Sigmoid colon (tissue), 4 donors: ENCODE measurements around the gene RBM17.

Source experiments
- EP300 ChIP-seq, 4 donors: sonication (generic); formaldehyde crosslinking; IDR thresholded peaks; one replicate each; pipeline ENCODE4 v1.6.1; 2017; ENCODE audit warnings: antibody characterized with exemption in 4 of 4
- POLR2A ChIP-seq, 2 donors: fragments of 450-650 bp; IDR thresholded peaks; one replicate each; pipeline ENCODE4 v1.6.1; 2016; ENCODE audit warnings: antibody characterized with exemption in 2 of 2, mild to moderate bottlenecking in 2 of 2, moderate library complexity in 2 of 2
- POLR2AphosphoS5 ChIP-seq, 4 donors: sonication (generic); formaldehyde crosslinking; IDR thresholded peaks; one replicate each; pipeline ENCODE4 v1.6.1; 2017; ENCODE audit warnings: antibody characterized with exemption in 4 of 4
- TF ChIP-seq, protein P1 (sequence below), 4 experiments: fragments of 450-650 bp in 3 of 4; fragments of 200-600 bp in 1 of 4; IDR thresholded peaks; one replicate each; pipeline ENCODE4 v1.5.1; 2016 to 2019; ENCODE audit warnings: antibody characterized with exemption in 4 of 4, mild to moderate bottlenecking in 3 of 4, moderate library complexity in 2 of 4

- TF ChIP-seq POLR2A (IDR thresholded peaks at IDR 0.05) (no peak), EP300 (IDR thresholded peaks at IDR 0.05) (no peak), POLR2AphosphoS5 (IDR thresholded peaks at IDR 0.05) (no peak)
- TF ChIP-seq, protein P1, sequence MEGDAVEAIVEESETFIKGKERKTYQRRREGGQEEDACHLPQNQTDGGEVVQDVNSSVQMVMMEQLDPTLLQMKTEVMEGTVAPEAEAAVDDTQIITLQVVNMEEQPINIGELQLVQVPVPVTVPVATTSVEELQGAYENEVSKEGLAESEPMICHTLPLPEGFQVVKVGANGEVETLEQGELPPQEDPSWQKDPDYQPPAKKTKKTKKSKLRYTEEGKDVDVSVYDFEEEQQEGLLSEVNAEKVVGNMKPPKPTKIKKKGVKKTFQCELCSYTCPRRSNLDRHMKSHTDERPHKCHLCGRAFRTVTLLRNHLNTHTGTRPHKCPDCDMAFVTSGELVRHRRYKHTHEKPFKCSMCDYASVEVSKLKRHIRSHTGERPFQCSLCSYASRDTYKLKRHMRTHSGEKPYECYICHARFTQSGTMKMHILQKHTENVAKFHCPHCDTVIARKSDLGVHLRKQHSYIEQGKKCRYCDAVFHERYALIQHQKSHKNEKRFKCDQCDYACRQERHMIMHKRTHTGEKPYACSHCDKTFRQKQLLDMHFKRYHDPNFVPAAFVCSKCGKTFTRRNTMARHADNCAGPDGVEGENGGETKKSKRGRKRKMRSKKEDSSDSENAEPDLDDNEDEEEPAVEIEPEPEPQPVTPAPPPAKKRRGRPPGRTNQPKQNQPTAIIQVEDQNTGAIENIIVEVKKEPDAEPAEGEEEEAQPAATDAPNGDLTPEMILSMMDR (IDR thresholded peaks at IDR 0.05) = no peak
These were observed 42.7 kb upstream of the RBM17 start for GRCh38 chr10:6045878-6046772.
